ENCODE results near the gene CELF4.
"Not testable (repeated sequence)": the region's sequence is repeated elsewhere in the genome, so short reads cannot be mapped to it uniquely, and the experiment has no call there.

CELF4 gene

GRCh38 chr18:37385846-37386778, 179.5 kb downstream of the CELF4 start:
- peak; percentile 41 for DNase-seq

GRCh38 chr18:37383846-37384595, 181.6 kb downstream of the CELF4 start:
- DNase-seq: no peak

DNA sequence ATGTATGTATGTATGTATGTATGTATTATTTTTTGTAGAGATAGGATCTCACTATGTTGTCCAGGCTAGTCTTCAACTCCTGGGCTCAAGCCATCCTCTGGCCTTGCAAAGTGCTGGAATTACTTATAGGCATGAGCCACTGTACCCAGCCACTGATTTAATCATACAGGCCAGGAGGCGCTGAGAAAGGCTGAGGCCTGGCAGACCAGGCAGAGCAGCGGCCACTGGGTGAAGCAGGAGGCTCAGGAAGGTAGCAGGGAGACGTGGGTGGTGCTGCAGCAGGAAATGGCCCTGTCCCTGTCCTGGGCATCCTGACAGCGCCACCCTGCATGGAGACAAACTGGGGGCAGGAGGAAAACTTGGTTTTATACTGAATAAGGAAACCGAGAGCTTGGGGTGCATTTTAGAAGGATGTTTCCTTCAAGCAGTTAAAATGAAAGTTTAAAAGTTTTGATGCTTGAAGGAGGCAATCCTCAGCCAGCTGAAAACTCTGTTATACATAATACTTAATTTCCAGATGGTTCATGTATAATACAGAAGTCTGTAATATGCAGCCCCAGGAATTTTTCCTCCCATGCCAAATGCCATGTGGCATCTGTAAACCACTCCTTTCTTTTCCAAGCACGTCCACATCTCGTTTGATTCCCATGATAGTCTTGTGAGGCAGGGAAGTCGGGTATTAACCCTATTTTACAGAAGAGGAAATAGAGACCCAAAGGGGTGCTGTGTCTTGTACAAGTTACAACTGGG, 182.4 kb downstream of the CELF4 start:
- no peak for DNase-seq

DNA sequence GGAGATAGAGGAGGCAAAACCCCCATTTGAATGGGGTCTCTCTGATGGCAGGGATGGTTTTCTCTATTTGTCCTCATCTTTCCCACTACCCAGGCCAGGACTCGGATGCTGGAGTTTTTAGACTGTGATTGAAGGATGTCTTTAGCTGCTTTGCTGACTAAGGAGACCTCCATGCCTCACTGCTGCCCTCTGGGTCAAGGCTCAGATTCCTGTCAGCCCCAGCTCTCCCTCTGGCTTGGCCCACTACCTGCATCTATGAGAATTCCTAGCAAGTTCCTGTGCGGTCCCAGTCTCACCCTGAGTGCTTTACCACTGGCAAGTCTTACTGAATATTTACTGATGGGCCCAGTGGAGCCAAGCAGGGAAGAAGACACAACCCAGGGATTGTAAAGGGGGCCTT, 184.0 kb downstream of the CELF4 start:
- DNase-seq: no peak

- no peak for DNase-seq
These were observed 185.0 kb downstream of the CELF4 start for GRCh38 chr18:37380546-37381110.

- DNase-seq: no peak
These were observed 187.1 kb downstream of the CELF4 start for GRCh38 chr18:37378336-37379010.

DNA sequence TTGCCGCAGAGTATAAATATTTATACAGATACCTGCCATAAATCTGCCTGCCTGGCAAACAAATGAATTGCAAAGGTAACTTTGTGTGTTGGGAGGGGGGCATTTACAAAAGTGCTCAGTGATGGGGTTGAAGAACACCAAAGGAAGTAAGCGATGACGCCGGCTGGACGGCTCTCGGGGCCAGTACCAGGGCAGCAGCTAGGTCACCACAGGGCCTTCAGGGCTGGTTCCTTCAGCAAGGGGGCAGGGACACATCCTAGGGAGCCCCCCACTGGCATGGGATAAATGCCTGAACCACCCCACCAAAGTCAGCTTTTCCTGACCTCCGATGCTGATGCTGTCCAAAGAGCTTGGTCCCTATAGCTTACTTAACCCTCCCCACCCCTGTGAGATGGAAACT, 190.4 kb downstream of the CELF4 start:
- DNase-seq: no peak

- DNase-seq: no peak
These were observed 197.3 kb downstream of the CELF4 start for GRCh38 chr18:37368110-37368954.

DNA sequence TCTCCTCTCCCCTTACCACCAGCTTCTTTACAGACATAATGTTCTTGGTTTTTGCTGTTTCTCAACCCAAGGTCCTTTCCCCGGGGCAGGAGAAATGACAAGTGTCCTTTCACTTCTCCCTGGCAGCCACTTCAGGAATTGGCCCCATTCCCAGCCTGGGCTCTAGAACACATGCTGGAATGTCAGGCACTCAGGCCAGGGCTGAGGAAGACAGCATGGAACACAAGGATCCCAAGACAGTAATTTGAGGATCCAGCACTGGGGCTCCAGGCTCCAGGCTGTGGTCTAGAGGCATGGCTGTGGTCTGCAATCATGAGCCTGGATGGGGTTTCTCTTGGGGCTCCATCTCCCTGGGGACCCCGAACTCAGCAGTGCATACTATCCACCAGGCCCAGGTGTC, 201.4 kb downstream of the CELF4 start:
- DNase-seq: no peak

- DNase-seq: no peak
These were observed 203.3 kb downstream of the CELF4 start for GRCh38 chr18:37362158-37362890.

GRCh38 chr18:37361335-37362157, 204.1 kb downstream of the CELF4 start:
- no peak for DNase-seq

DNA sequence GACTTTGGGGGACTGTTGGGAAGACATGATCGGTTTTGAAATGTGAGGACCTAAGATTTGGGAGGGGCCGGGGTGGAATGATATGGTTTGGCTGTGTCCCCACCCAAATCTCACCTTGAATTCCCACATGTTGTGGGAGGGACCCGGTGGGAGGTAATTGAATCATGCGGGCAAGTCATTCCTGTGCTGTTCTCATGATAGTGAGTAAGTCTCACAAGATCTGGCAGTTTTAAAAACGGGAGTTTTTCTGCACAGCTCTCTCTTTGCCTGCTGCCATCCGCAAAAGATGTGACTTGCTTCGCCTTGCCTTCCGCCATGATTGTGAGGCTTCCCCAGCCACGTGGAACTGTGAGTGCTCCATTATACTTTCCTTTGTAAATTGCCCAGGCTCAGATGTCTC, 207.5 kb downstream of the CELF4 start:
- not testable (repeated sequence) for DNase-seq

- no peak for DNase-seq
These were observed 209.8 kb downstream of the CELF4 start for GRCh38 chr18:37355772-37356171.

DNA sequence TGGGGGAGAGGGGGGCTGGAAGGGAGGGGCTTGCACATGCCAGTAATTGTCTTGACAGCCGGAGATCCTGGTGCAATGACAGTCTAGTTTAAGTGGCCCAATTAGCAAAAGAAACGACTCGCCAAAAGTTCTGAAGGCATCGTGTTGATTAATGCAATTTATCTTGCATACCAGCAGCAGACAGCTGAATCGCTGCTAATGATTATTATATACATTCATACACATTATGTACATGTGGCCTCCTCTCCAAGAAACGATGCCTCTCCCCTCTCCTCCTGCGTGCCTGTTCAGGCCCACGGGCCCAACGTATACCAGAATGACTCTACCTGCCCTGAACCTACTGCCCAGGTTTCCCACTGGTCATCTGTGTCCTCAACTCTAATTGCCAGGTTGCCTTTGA, 214.5 kb downstream of the CELF4 start:
- no peak for DNase-seq

GRCh38 chr18:37348729-37349128, 216.9 kb downstream of the CELF4 start:
- DNase-seq: no peak

DNA sequence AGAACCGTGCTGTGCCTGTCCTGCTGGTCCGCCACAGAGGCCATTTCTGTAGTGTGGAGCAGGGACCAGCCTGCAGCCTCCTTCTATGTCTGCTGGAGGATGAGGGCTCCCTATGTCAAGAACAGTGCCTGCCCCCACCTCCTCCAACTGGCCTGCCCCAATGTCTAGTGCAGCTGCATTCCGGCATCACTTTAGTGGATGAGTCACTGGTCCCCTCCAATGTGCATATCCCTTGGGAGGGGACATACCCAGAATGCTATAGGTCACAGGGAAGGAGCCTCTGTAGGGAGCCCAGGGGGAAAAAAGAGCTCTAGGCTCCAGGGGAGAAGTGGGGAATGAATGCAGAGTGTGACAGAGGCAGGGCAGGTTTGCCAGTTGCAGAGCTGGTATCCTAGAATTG, 219.6 kb downstream of the CELF4 start:
- DNase-seq: no peak

DNA sequence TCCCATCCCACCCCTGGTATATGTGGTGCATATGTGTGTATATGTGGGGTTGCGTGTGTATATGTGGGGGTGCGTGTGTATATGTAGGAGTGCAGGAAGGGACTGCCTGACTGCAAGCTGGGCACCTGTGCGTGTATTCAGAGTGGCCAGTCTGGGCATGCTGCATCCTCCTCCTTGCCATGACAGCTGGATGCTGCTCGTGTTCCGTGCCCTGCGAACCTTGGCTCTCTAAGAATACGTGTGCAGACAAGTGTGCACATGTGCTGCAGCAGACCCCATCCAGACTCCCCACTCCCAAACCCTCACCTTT, 222.1 kb downstream of the CELF4 start:
- DNase-seq: no peak

DNA sequence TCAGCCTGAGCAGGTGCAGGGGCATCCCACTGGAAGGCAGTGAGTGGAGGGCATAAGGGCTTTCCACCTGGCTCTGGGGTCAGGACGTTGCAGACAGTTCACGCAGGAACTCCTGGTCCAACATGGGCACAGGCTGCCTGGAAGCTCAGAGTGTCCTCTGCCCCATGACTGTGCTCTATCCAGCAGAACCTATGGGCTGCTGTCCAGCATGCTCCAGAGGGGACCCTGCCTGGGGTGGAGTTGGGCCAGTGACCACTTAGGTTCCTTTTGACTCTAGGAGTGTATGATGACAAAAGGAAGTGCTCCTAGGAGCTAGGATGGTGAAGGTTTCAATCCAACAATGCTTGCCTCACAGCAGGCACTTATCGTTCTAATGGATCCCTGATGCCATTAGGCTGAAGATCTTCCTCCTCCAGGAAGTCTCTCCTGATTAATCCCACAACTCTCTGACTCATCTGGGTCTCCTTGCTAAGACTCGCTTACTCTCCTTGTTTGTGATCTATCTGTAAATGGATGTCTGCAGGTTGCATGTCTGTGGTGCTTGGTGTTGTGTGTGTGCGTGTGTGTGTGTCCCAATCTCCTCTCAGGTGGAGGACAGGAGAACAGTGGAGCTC, 224.0 kb downstream of the CELF4 start:
- no peak for DNase-seq

GRCh38 chr18:37341016-37341415, 224.6 kb downstream of the CELF4 start:
- no peak for DNase-seq

All from CD4-positive, alpha-beta T cell treated with Interleukin-10 for 1 hour (primary cell).